Ovary (tissue), 9 donors: ENCODE results near the gene MAPK14. TPM values are rescaled to one million over a fixed set of nuclear protein-coding genes. Genes with fewer than 3 reads are reported as not detected.
A peak's percentile ranks its signal among the peaks of the same experiment; 100 is the strongest.
"Not testable (repeated sequence)": the region's sequence is repeated elsewhere in the genome, so short reads cannot be mapped to it uniquely, and the experiment has no call there.

Source experiments
- DNase-seq, 5 donors: peaks; one replicate each; pipeline ENCODE4 v3.0.0-alpha.2; 2019 to 2020
- H3K27ac ChIP-seq, 2 donors: fragments of 200-600 bp; one replicate each; pipeline versions ENCODE4 v1.5.1 to v1.8.0; 2019 to 2022
- H3K27me3 ChIP-seq: fragments of 200-600 bp; one replicate; pipeline ENCODE4 v1.8.0; 2022
- H3K36me3 ChIP-seq: fragments of 200-600 bp; sonication (generic); one replicate; pipeline ENCODE4 v1.5.1; 2019
- H3K4me1 ChIP-seq: one replicate; pipeline ENCODE4 v1.8.1; 2013; ENCODE audit warnings: mild to moderate bottlenecking, moderate library complexity; ENCODE audit not compliant: insufficient read depth
- H3K4me3 ChIP-seq: fragments of 200-600 bp; sonication (generic); one replicate; pipeline ENCODE4 v1.5.1; 2017
- H3K9me3 ChIP-seq, 2 donors: fragments of 200-600 bp in 1 of 2; sonication (generic) in 1 of 2; one replicate each; pipeline versions ENCODE4 v1.5.1 to v1.8.1; 2013 to 2019; ENCODE audit warnings: mild to moderate bottlenecking in 1 of 2, moderate library complexity in 1 of 2
- CTCF ChIP-seq, 3 donors: fragments of 450-650 bp in 2 of 3; fragments of 200-600 bp in 1 of 3; IDR thresholded peaks; one replicate each; pipeline versions ENCODE4 v1.5.1 to v1.8.0; 2016 to 2022; ENCODE audit warnings: antibody characterized with exemption in 3 of 3, mild to moderate bottlenecking in 1 of 3
- EP300 ChIP-seq: sonication (generic); formaldehyde crosslinking; IDR thresholded peaks from one replicate; pipeline ENCODE4 v1.6.1; 2017; ENCODE audit warnings: antibody characterized with exemption
- POLR2A ChIP-seq: fragments of 450-650 bp; IDR thresholded peaks from one replicate; pipeline ENCODE4 v1.6.1; 2017; ENCODE audit warnings: antibody characterized with exemption, mild to moderate bottlenecking, moderate library complexity
- WGBS, 3 donors: extraction: QIAGEN DNeasy Blood & Tissue Kit in 1 of 3; methylation state at CpG; one replicate each; pipeline versions ENCODE4 v1.1.5 to v1.1.7; 2013 to 2017; 5-methylcytosine and 5-hydroxymethylcytosine counted together
- intact Hi-C, 4 donors: fragments of 100-400 bp; cut with DNase I; formaldehyde crosslinking; loops; one replicate each; pipeline versions ENCODE4 v1.11.0 to v1.15.1; 2022 to 2023
- polyA plus RNA-seq, 2 donors: library from polyadenylated mRNA; stranded (reverse); fragments of 200-250 nt in 1 of 2; fragments of 350-450 nt in 1 of 2; fragmentation: Illumina TruSeq in 1 of 2; extraction: RNeasy Lipid Tissue Mini Kit (QIAGEN cat#74804) in 1 of 2; gene quantifications; one replicate each; pipeline ENCODE4 v1.2.3, GENCODE V29; 2013 to 2014
- total RNA-seq, 7 donors: library from RNA; depleted of rRNA in 2 of 7; stranded (reverse); fragments of >200 nt in 2 of 7; fragmentation: NEBNext Ultra II Directional in 3 of 7; extraction: Animal tissue kit (Norgen Biotek cat#: 25700) in 3 of 7; gene quantifications; one replicate each; pipeline versions ENCODE4 v1.1.0 to v1.2.4, GENCODE V29; 2016 to 2023
- donor health status: DM: no; HTN: no; CAD: no; lungs with moderate emphysema.
- donor health status: DM: no; HTN: no; CAD: no.
- donor health status: Bipolar disorder and iron deficiency.
- donor health status: DM: yes; HTN: yes; CAD: no.
- donor health status: DM: no; HTN: no; CAD: no.
- donor health status: DM: yes; HTN: yes; CAD: no.

The MAPK14 gene
- total and polyA plus RNA-seq, 9 donors, result 18.6 to 58.8 (median 37.1) TPM

GRCh38 chr6:36122495-36123269 lies 95.1 kb downstream of the MAPK14 start:
- no peak for TF ChIP-seq CTCF (IDR thresholded peaks at IDR 0.05)
- TF ChIP-seq EP300, result no peak
- no peak for TF ChIP-seq POLR2A
- no peak for DNase-seq
- Histone ChIP-seq H3K36me3 (no peaks in the 10 kb centered on the region), H3K4me3 (no peak overlapping the region), H3K27me3 (no peaks in the 10 kb centered on the region), H3K27ac (no peak overlapping the region), H3K4me1 (no peaks in the 10 kb centered on the region), H3K9me3 (no peaks in the 10 kb centered on the region)
- 63 to 76% (median 68%) methylated on average over 11 of the region's 11 CpGs for WGBS, 3 donors
- intact Hi-C loops, result loop anchor here in 2 of 4 donors (5.0 kb wide), 1 partner anchor 240 kb away; no protein-coding TSS in a partner anchor

- peak; percentile 63 to 83 (median 79) for DNase-seq
- intact Hi-C loops, result loop anchor here in 2 of 4 donors (5.0 kb wide), 1 partner anchor 239 kb away; no protein-coding TSS in a partner anchor
- H3K4me3 ChIP-seq, result no peak overlapping the region
- WGBS, 3 donors, result 36 to 43% (median 41%) methylated on average over 10 of the region's 10 CpGs
- no peak overlapping the region for H3K27ac ChIP-seq
- H3K36me3 ChIP-seq, result no peaks in the 10 kb centered on the region
- H3K4me1 ChIP-seq, result no peaks in the 10 kb centered on the region
- TF ChIP-seq POLR2A (no peak), CTCF (IDR thresholded peaks at IDR 0.05) (peak; percentile 13 to 43 (median 41))
- H3K27me3 ChIP-seq, result no peaks in the 10 kb centered on the region
- no peaks in the 10 kb centered on the region for H3K9me3 ChIP-seq
Observed at GRCh38 chr6:36123270-36124139, 95.9 kb downstream of the MAPK14 start.

GRCh38 chr6:36124346-36124745 lies 96.7 kb downstream of the MAPK14 start:
- WGBS, 3 donors, result 80 to 89% (median 82%) methylated on average over 8 of the region's 8 CpGs
- not testable (repeated sequence) for H3K27ac ChIP-seq, DNase-seq, H3K36me3 ChIP-seq, H3K4me1 ChIP-seq, H3K27me3 ChIP-seq, H3K4me3 ChIP-seq, H3K9me3 ChIP-seq
- intact Hi-C loops, result loop anchor here in 2 of 4 donors (5.0 kb wide), 1 partner anchor 238 kb away; no protein-coding TSS in a partner anchor

DNA sequence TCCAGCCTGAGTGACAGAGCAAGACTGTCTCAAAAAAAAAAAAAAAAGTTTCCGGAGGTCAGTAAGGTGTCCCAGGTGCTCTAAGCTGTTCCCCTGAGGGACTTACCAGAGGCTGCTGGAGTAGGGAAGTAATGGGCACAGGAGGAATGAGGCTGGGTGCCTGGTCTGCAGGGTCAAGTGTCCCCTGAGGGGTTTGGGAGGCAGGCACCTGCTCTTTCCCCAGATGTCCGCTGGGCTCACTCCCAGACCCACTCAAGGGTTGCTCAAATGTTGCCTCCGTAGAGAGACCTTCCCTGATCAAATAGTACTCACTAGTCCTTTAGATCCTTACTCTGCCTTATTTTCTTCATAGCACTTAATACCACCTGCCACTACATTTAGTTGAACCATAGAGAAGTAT lies 97.3 kb downstream of the MAPK14 start:
- Histone ChIP-seq H3K27me3 (no peaks in the 10 kb centered on the region), H3K4me3 (no peak overlapping the region), H3K27ac (no peak overlapping the region), H3K36me3 (no peaks in the 10 kb centered on the region), H3K9me3 (no peaks in the 10 kb centered on the region), H3K4me1 (no peaks in the 10 kb centered on the region)
- 82 to 88% (median 86%) methylated on average over 3 of the region's 3 CpGs for WGBS, 3 donors
- intact Hi-C loops, result loop anchor here in 3 of 4 donors (5.0 kb wide), 2 partner anchors 232 to 237 kb away; no protein-coding TSS in a partner anchor
- DNase-seq, result no peak
- no peak for TF ChIP-seq EP300

GRCh38 chr6:36125575-36125974 lies 98.0 kb downstream of the MAPK14 start:
- Histone ChIP-seq H3K4me3 (no peak overlapping the region), H3K36me3 (no peaks in the 10 kb centered on the region), H3K9me3 (no peaks in the 10 kb centered on the region), H3K4me1 (peaks cover under 1% of the 10 kb centered on the region), H3K27me3 (no peaks in the 10 kb centered on the region), H3K27ac (no peak overlapping the region)
- WGBS, 3 donors, result 72 to 79% (median 74%) methylated on average over 8 of the region's 8 CpGs
- intact Hi-C loops, result loop anchor here in 1 of 4 donors (5.0 kb wide), 1 partner anchor 232 kb away; no protein-coding TSS in a partner anchor
- no peak for TF ChIP-seq EP300
- no peak for TF ChIP-seq POLR2A
- no peak for TF ChIP-seq CTCF (IDR thresholded peaks at IDR 0.05)
- DNase-seq, result no peak
